ENCODE results near the gene ADGRA1.
"Not testable (repeated sequence)": the region's sequence is repeated elsewhere in the genome, so short reads cannot be mapped to it uniquely, and the experiment has no call there.

Gene ADGRA1

DNA sequence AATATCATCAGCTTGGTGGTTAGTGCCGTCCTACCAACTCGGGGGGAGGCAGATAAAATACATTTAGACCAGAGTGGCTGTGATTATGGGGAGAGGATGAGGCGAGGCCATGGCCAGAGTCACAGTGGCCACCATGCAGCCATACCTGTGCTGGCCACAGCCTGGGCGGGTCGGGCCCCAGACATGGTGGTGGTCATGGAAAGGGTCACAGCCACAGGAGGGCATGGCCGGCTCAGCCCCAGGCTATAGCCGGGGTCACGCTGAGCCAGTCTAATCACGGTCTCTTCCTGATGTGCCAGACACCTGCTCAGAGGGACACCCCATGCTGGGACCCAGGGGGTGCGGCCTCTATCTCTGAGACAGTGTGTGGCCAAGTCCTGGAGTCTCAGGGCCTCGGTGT, 10.2 kb downstream of the ADGRA1 start:
- DNase-seq = no peak

GRCh38 chr10:133098426-133099124, 10.9 kb downstream of the ADGRA1 start:
- no peak for DNase-seq

GRCh38 chr10:133099571-133099970, 11.8 kb downstream of the ADGRA1 start:
- no peak for DNase-seq

GRCh38 chr10:133100186-133100585, 12.5 kb downstream of the ADGRA1 start:
- DNase-seq = no peak

DNA sequence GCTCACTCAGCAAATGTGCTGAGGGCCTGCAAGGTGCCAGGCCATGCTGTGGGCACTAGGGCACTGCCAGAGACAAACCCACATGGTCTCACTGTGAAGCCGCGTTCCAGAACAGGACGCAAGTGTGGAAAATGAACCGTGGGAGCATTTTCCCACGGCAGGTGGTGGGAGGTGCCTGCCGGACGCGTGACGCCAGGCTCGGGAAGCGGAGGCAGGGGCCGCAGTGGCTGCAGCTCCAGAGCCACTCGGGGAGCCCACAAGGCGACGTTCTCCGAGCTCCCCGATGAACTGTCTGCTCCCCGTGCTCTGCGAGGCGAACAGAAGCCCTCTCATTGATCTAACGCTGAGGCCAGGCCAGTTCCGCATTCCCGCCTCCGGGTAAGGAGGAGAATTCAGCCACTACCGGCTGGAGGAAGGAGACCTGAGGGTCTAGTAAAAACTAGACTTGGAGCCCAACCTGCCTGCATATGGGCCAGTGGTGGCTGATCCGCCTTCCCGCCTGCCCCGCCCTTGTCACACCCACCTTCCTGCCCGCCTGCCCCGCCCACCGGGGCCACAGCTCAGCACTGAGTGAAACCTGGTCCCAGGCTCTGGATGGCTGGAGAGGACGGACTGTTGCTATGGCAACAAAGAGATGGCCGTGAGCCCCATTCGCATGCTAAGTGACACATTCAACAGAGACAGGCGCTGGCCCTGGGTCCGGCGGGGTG, 13.1 kb downstream of the ADGRA1 start:
- no peak for DNase-seq

GRCh38 chr10:133101416-133101810, 13.7 kb downstream of the ADGRA1 start:
- DNase-seq = no peak

DNA sequence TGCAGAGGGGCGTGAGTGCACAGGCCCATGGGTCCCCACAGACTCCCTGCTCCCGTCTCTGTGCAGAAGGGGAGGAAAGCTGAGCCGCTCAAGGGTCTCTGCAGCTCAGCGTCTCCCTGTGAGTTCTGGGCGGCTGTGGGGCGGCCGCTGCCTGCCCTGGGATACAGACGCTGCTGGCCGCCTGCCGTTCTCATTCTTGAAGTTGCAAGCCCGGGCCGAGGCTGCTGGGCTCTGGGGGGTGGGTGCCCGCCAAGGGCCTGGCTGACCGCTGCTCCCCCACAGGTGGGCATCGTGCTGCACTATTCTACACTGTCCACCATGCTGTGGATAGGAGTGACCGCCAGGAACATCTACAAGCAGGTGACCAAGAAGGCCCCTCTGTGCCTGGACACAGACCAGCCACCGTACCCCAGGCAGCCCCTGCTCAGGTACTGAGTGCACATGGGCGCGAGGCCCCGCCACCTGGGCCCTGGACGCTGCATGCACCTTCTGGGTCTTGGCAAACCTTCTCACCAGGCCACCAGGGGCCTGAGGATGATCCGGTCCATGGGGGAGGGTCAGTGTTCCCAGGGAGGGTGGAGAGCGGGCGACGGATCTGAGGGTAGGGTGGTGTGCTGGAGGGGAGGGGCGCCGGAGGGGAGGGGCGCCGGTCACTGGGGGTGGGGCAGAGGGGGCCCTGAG, 14.8 kb downstream of the ADGRA1 start:
- no peak for DNase-seq

- DNase-seq = no peak
Observed at GRCh38 chr10:133103311-133103910, 15.7 kb downstream of the ADGRA1 start.

- DNase-seq = peak; percentile 3
Observed at GRCh38 chr10:133104068-133104962, 16.6 kb downstream of the ADGRA1 start.

- no peak for DNase-seq
Observed at GRCh38 chr10:133104963-133105640, 17.4 kb downstream of the ADGRA1 start.

- no peak for DNase-seq
Observed at GRCh38 chr10:133105686-133106390, 18.1 kb downstream of the ADGRA1 start.

GRCh38 chr10:133106516-133106915, 18.8 kb downstream of the ADGRA1 start:
- DNase-seq = no peak

- DNase-seq = no peak
Observed at GRCh38 chr10:133107442-133107841, 19.7 kb downstream of the ADGRA1 start.

- no peak for DNase-seq
Observed at GRCh38 chr10:133109711-133110110, 22.0 kb downstream of the ADGRA1 start.

DNA sequence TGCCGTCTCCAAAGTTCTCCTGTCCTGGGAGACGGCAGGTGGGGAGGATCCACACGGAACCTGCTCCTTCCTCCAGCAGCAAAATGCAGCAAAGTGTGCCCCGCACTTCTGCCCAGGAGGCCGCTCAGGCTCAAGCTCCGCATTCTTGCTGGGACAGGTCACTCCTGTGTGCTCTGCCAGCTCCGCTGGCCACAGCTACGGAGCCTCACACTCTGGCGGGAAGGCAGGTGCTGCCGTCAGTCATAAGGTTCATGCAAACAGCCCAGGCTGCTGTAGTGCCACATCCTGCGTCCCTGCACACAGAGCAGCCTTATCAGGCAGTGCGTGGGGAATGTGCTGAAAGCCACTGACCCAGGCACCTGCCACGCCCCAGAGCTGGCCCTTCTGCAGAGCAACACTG, 22.4 kb downstream of the ADGRA1 start:
- DNase-seq = no peak

DNA sequence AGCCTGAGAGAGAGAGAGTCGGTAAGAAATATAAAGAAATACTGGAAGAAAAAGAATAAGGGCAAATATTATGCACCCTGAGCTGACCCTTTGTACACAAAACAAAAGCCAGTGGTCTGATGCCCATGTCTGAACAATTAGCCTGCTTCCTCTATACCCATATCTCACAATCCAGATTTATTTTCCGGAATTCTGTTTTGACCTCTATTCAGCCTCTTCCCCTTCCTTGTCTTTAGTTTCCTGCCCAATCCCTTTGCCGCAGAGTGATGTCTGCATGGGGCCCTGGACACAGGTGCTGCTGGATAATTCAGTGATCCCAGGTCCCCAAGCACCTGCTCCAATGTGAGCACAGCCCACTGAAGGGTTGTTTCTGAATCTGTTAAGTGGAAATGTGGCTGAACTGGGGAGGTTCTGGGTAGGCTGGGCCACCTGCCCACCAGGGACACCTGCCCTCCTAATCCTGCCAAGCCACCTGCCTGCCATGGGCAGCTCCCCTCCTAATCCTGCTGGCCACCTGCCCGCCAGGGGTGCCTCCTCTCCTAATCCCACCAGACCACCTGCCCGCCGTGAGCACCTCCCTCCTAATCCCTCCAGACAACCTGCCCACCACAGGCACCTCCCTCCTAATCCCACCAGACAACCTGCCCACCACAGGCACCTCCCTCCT, 23.0 kb downstream of the ADGRA1 start:
- no peak for DNase-seq

DNA sequence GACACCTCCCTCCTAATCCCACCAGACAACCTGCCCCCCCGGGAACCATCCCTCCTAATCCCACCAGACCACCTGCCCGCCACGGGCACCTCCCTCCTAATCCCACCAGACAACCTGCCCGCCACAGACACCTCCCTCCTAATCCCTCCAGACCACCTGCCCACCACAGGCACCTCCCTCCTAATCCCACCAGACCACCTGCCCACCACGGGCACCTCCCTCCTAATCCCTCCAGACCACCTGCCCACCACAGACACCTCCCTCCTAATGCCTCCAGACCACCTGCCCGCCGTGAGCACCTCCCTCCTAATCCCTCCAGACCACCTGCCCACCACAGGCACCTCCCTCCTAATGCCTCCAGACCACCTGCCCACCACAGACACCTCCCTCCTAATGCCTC, 23.9 kb downstream of the ADGRA1 start:
- DNase-seq = not testable (repeated sequence)

- no peak for DNase-seq
Observed at GRCh38 chr10:133113146-133113830, 25.6 kb downstream of the ADGRA1 start.

DNA sequence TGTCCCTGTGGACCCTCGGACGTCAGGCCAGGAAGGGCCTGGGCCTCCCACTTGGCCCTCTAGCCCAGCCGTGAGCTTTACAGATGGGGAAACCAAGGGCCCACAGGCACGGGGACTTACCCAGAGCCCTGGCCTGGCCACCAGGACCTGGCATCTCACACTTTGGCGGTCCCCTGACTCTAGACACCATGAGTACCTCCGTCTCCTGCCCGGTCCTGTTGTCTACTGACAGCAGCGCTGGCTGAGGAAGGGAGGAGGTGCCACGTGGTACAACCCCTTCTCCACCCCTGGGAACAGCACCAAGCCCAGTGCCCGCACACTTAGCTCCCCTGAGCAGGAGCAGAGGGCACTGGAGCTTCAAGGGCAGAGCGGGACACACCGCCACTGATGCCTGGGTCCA, 26.1 kb downstream of the ADGRA1 start:
- no peak for DNase-seq

- no peak for DNase-seq
Observed at GRCh38 chr10:133114251-133114650, 26.5 kb downstream of the ADGRA1 start.

Data from NCI-H187 treated with DMSO at 0.1 percent for 48 hours (cell line).